Trophoblast cell (in vitro differentiated cells and primary cell): ENCODE results near the gene TSEN54.
"Not testable (repeated sequence)": the region's sequence is repeated elsewhere in the genome, so short reads cannot be mapped to it uniquely, and the experiment has no call there.

ENCODE experiments used
- DNase-seq, 2 donors: peaks; one replicate each; pipeline ENCODE4 v3.0.0-alpha.2; 2016
- H2AFZ ChIP-seq: 2 replicates; pipeline ENCODE4 v1.6.1; 2013; ENCODE audit warnings: low read length, moderate library complexity, mild to moderate bottlenecking; ENCODE audit not compliant: insufficient read depth, poor library complexity
- H2AK5ac ChIP-seq: 2 replicates; pipeline ENCODE4 v1.6.1; 2013; ENCODE audit warnings: mild to moderate bottlenecking, low read length
- H2BK120ac ChIP-seq: 2 replicates; pipeline ENCODE4 v1.6.1; 2013; ENCODE audit warnings: low read length, mild to moderate bottlenecking, moderate library complexity; ENCODE audit not compliant: insufficient read depth, poor library complexity
- H2BK12ac ChIP-seq: 2 replicates; pipeline ENCODE4 v1.6.1; 2013; ENCODE audit warnings: mild to moderate bottlenecking, low read length, moderate library complexity
- H2BK5ac ChIP-seq: 2 replicates; pipeline ENCODE4 v1.6.1; 2013; ENCODE audit warnings: low read length, low read depth, moderate library complexity, mild to moderate bottlenecking; ENCODE audit not compliant: poor library complexity
- H3K14ac ChIP-seq: 2 replicates; pipeline ENCODE4 v1.6.1; 2013; ENCODE audit warnings: mild to moderate bottlenecking, low read length
- H3K18ac ChIP-seq: 2 replicates; pipeline ENCODE4 v1.6.1; 2013; ENCODE audit warnings: mild to moderate bottlenecking, low read length
- H3K23ac ChIP-seq: 2 replicates; pipeline ENCODE4 v1.6.1; 2013; ENCODE audit warnings: low read length
- H3K27ac ChIP-seq: 2 replicates; pipeline ENCODE4 v1.5.1; 2013; ENCODE audit warnings: low read depth, mild to moderate bottlenecking, inconsistent platforms, low read length, moderate library complexity
- H3K27me3 ChIP-seq: 2 replicates; pipeline ENCODE4 v1.6.1; 2013; ENCODE audit warnings: inconsistent platforms, mild to moderate bottlenecking, low read length, moderate library complexity; ENCODE audit not compliant: insufficient read depth
- H3K36me3 ChIP-seq, 2 experiments: 1 replicate in 1 of 2; 2 replicates in 1 of 2; pipeline ENCODE4 v1.6.1; 2013; ENCODE audit warnings: low read length in 2 of 2, mild to moderate bottlenecking in 2 of 2, moderate library complexity in 1 of 2; ENCODE audit not compliant: insufficient read depth in 2 of 2, control insufficient read depth in 1 of 2
- H3K4ac ChIP-seq: 2 replicates; pipeline ENCODE4 v1.6.1; 2013; ENCODE audit warnings: low read depth, mild to moderate bottlenecking, low read length, moderate library complexity
- H3K4me1 ChIP-seq, 2 experiments: 1 replicate in 1 of 2; 2 replicates in 1 of 2; pipeline ENCODE4 v1.6.1; 2013; ENCODE audit warnings: low read length in 2 of 2, mild to moderate bottlenecking in 2 of 2, moderate library complexity in 1 of 2; ENCODE audit not compliant: insufficient read depth in 2 of 2, control insufficient read depth in 1 of 2
- H3K4me2 ChIP-seq: 2 replicates; pipeline ENCODE4 v1.6.1; 2013; ENCODE audit warnings: inconsistent platforms, mild to moderate bottlenecking, low read length, moderate library complexity
- H3K4me3 ChIP-seq: 2 replicates; pipeline ENCODE4 v1.5.1; 2013; ENCODE audit warnings: mild to moderate bottlenecking, low read depth, low read length, inconsistent platforms
- H3K79me1 ChIP-seq: one replicate; pipeline ENCODE4 v1.6.1; 2013; ENCODE audit warnings: low read length
- H3K79me2 ChIP-seq: 2 replicates; pipeline ENCODE4 v1.6.1; 2013; ENCODE audit warnings: low read length, mild to moderate bottlenecking; ENCODE audit not compliant: control insufficient read depth, insufficient read depth, poor library complexity
- H3K9ac ChIP-seq: 2 replicates; pipeline ENCODE4 v1.6.1; 2013; ENCODE audit warnings: mild to moderate bottlenecking, low read length
- H3K9me3 ChIP-seq: 2 replicates; pipeline ENCODE4 v1.6.1; 2013; ENCODE audit warnings: low read depth, mild to moderate bottlenecking, control low read depth, inconsistent platforms, low read length; ENCODE audit not compliant: insufficient read depth
- H4K12ac ChIP-seq: 2 replicates; pipeline ENCODE4 v1.6.1; 2013; ENCODE audit warnings: low read depth, mild to moderate bottlenecking, low read length, moderate library complexity
- H4K8ac ChIP-seq: 2 replicates; pipeline ENCODE4 v1.6.1; 2013; ENCODE audit warnings: low read depth, mild to moderate bottlenecking, low read length, moderate library complexity
- H4K91ac ChIP-seq: one replicate; pipeline ENCODE4 v1.6.1; 2013; ENCODE audit warnings: low read depth, mild to moderate bottlenecking, low read length, moderate library complexity
- WGBS: extraction: QIAGEN DNeasy Blood & Tissue Kit; methylation state at CpG from one replicate; pipeline ENCODE4 v1.1.7; 2013; ENCODE audit warnings: missing lambda C conversion rate; ENCODE audit not compliant: insufficient read length, insufficient coverage; ENCODE audit errors: extremely low coverage; 5-methylcytosine and 5-hydroxymethylcytosine counted together

Gene TSEN54

GRCh38 chr17:75518983-75519537 is 2.7 kb downstream of the TSEN54 start:
- Histone ChIP-seq H2BK120ac (no peak overlapping the region), H3K27me3 (no peaks in the 10 kb centered on the region), H3K14ac (no peak overlapping the region), H4K12ac (no peak overlapping the region), H3K4me2 (no peak overlapping the region), H4K91ac (no peak overlapping the region), H2BK5ac (no peak overlapping the region), H3K79me1 (peaks cover 10% of the 10 kb centered on the region), H3K4me3 (no peak overlapping the region), H3K23ac (no peak overlapping the region), H3K9me3 (no peaks in the 10 kb centered on the region), H3K18ac (no peak overlapping the region), H4K8ac (no peak overlapping the region), H3K27ac (no peak overlapping the region), H2BK12ac (no peak overlapping the region), H3K4ac (no peak overlapping the region), H3K4me1 (peaks cover 12 to 15% of the 10 kb centered on the region in 2 experiments), H2AFZ (no peak overlapping the region), H3K79me2 (peaks cover 9% of the 10 kb centered on the region), H3K9ac (no peak overlapping the region), H2AK5ac (no peak overlapping the region), H3K36me3 (peaks cover 9 to 21% of the 10 kb centered on the region in 2 experiments)
- no peak for DNase-seq
- whole genome bisulfite sequencing = no CpG with 5 or more reads among the region's 9 CpGs

- H3K4me3 ChIP-seq, H3K79me2 ChIP-seq: not testable (repeated sequence)
Measured at GRCh38 chr17:75520413-75520812, 4.1 kb downstream of the TSEN54 start.

GRCh38 chr17:75521290-75521689 is 5.0 kb downstream of the TSEN54 start:
- Histone ChIP-seq H2BK5ac (no peak overlapping the region), H3K79me1 (peaks cover 8% of the 10 kb centered on the region), H3K4me3 (no peak overlapping the region), H3K4me1 (peaks cover 5 to 15% of the 10 kb centered on the region in 2 experiments), H4K8ac (no peak overlapping the region), H4K12ac (no peak overlapping the region), H3K9me3 (no peaks in the 10 kb centered on the region), H2AFZ (no peak overlapping the region), H3K27ac (no peak overlapping the region), H3K4ac (no peak overlapping the region), H2BK12ac (no peak overlapping the region), H3K14ac (no peak overlapping the region), H3K23ac (no peak overlapping the region), H3K79me2 (peaks cover 2% of the 10 kb centered on the region), H3K36me3 (peaks cover 9 to 25% of the 10 kb centered on the region in 2 experiments), H2BK120ac (no peak overlapping the region), H4K91ac (no peak overlapping the region), H3K27me3 (no peaks in the 10 kb centered on the region), H3K4me2 (no peak overlapping the region), H2AK5ac (no peak overlapping the region), H3K9ac (no peak overlapping the region), H3K18ac (no peak overlapping the region)
- DNase-seq = no peak
- no CpG with 5 or more reads among the region's 8 CpGs for WGBS

More at GRCh38 chr17:75520413-75520812, 4.1 kb downstream of the TSEN54 start:
- H2AFZ ChIP-seq, H3K9ac ChIP-seq, H2BK120ac ChIP-seq, H3K4ac ChIP-seq, H4K8ac ChIP-seq, DNase-seq, H2AK5ac ChIP-seq, H3K27ac ChIP-seq, H3K4me2 ChIP-seq, H2BK12ac ChIP-seq, H3K27me3 ChIP-seq, H4K91ac ChIP-seq, H4K12ac ChIP-seq, H2BK5ac ChIP-seq, H3K23ac ChIP-seq, H3K18ac ChIP-seq, H3K14ac ChIP-seq, H3K79me1 ChIP-seq, H3K9me3 ChIP-seq: not testable (repeated sequence)
- WGBS = no CpG with 5 or more reads among the region's 8 CpGs
- peaks cover 9 to 25% of the 10 kb centered on the region in 2 experiments for H3K36me3 ChIP-seq
- peaks cover 5 to 14% of the 10 kb centered on the region in 2 experiments for H3K4me1 ChIP-seq

GRCh38 chr17:75521951-75522727 is 5.8 kb downstream of the TSEN54 start:
- Histone ChIP-seq H3K14ac (no peak overlapping the region), H3K79me2 (no peaks in the 10 kb centered on the region), H3K79me1 (peaks cover 3% of the 10 kb centered on the region), H4K8ac (no peak overlapping the region), H2AFZ (no peak overlapping the region), H3K4me1 (peaks cover 10 to 16% of the 10 kb centered on the region in 2 experiments), H3K18ac (no peak overlapping the region), H3K23ac (no peak overlapping the region), H2BK120ac (no peak overlapping the region), H3K9ac (no peak overlapping the region), H3K4me3 (no peak overlapping the region), H3K36me3 (peaks cover 9 to 25% of the 10 kb centered on the region in 2 experiments), H4K12ac (no peak overlapping the region), H3K4ac (no peak overlapping the region), H4K91ac (no peak overlapping the region), H3K27me3 (no peaks in the 10 kb centered on the region), H3K9me3 (no peaks in the 10 kb centered on the region), H2AK5ac (no peak overlapping the region), H3K27ac (no peak overlapping the region), H2BK5ac (no peak overlapping the region), H2BK12ac (no peak overlapping the region), H3K4me2 (no peak overlapping the region)
- DNase-seq = no peak
- no CpG with 5 or more reads among the region's 33 CpGs for WGBS
